CD4-positive, alpha-beta T cell treated with Interleukin-10 for 1 hour (primary cell): ENCODE measurements around the gene TLL1.

ENCODE experiments used
- DNase-seq: peaks from one replicate; pipeline ENCODE4 v3.0.0-alpha.2; 2020

TLL1 gene

DNA sequence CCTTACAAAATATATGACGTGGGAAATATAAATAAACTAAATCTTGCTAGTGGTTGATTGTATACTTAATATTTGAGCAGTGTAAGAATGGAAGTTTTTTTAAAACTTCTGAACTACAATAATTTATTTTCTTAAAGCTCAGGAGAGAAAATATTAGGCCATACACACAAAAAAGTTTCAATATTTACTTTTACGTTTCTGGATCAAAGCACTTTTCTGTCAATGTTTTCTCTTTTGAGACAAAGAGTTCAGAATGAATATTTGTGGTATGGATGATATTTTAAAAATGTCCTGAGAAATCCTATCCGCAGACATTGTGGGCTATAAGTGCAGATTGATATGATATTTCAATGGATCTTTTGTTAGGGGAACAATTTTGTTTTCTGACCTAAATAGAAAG is 109.9 kb downstream of the TLL1 start:
- DNase-seq, result no peak

DNA sequence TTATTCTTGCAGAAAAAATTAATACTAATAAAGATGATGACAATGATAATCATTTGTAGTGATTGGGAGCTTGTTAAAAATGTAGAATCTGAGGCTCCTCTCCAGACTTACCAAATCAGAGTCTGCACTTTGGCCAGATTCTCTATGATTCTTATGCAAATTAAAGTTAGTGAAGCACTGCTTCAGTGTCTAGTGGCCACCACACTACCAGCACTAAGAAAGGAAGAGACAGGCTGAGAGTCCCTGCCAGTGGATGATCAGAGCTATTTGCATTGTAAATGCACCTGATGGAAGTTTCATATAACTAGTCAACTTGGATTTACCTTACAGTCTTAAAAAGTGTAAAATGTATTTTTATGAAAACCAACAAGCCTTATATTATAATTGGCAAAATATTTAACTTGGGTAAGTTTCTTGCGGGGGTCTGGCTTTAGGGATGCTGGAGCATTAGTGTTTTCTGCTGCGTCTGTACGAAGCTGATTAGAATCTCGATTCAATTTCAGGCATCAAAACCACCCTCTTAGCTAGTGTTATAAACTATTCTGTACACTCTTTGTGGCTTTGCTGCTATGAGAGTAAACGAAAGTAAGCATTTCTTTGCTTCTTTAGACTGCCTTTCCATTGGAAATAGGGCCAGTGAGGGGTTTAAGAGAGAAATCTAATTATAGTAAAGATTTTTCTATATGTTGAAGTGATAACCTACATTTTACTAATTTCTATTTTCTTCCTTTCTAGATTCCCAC is 114.1 kb downstream of the TLL1 start:
- DNase-seq, result no peak

DNA sequence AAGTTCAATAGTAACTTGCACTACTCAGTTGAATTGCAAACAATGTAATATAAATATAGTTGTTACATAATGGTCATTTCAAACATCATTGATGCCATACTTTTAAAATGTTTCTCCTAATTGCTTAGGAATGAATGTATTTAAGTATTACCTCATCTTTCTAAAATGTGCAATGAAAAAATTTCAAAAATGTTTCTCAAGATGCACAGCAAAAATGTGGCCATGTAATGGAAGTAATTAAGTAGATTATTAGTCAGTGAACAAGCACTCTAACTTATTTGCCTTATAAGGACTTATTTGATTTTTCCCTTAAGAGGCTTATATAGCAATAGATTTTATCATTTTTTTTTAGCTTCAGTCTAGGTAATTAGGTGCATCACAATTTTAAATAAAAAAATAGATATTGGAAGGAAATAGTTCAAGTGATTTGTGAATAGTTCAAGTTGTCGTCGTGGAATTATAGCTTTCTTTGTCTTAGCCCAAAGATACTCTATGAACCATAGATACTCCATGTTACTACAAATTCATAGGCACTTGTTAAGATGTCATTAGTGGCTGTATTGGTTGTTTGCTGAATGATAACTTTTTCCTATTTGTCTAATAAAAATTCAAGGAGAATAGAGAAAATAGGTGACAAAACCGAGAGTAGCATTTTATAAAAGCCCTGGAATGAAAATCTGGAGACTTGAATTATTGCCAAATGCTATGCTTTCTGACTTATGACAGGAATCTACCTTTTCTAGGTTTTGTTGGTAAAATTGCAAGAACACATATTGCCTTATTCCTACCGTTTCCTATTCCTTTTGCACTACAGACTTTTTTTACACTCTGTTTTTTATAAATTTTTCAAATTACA is 118.5 kb downstream of the TLL1 start:
- no peak for DNase-seq

DNA sequence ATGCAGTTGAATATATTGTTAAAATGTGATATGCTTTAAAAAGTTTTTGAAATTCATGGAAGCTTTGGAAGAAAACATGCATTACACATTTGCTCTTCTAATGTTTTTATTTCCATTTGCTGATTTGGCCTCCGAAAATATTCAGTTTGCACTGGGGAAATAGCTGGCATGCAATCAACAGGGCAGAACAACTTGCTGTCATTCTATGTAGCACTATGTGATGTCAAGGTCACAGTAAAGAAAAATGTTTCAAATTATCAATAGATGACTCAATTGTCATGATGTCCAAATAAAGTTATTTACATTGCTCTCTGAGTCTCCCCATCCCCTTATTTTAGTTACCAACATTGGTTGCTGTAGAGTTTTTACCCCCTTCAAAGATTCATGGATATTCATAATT is 119.2 kb downstream of the TLL1 start:
- DNase-seq, result no peak

DNA sequence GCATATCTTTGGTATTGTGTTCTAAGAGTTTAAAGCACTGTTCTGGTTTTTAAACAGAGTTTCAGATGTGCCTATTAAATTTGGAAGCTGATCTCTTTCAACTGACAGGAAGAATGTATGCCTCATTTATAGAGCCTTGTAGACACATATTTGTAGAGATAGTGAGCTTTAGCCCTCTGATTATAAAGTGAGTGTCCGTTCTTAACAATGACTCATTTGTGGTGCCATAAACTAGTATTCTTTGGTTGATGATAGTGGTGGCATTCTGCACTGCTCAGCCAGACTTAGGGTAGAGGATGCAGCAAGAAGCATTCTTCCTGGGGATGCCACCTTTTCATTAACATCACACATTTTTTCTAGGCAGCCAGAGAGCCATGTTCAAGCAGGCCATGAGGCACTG is 121.7 kb downstream of the TLL1 start:
- no peak for DNase-seq

DNA sequence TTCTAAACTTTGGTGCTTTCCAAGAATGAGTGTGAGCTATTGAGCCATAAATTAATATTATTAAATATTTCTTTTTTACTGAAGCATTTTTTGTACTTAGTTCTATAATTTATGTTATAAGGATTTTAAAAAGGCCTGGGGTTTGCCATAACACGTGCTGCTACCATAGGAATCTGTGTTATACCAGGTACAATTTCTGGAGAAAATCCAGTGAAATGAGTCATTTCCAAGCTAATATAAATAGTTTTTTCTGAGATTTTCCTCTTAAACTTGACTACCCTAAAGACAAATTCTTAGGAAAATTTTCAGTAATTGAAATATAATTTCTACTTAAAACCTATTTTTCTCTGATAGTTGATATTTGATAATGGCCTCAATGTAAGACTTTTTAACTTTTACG is 130.8 kb downstream of the TLL1 start:
- DNase-seq, result no peak

DNA sequence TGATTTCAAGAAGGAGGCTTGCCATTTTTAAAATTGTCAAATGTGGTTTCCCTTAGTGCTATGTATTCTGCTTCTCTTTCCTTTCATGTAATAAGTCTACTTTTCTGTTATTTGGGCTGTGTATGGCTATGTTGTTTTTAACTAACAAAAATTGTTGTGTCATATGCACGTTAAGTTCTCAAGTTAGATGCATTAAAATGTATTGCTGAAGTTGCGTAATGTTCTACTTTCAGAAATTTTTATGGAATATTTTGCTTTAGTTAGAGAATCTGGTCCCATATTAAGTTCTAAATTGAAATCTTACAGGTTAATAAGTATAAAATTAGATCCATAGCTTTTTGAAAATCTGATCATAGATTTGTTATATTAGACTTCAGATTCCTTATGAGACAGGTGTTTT is 133.2 kb downstream of the TLL1 start:
- no peak for DNase-seq

DNA sequence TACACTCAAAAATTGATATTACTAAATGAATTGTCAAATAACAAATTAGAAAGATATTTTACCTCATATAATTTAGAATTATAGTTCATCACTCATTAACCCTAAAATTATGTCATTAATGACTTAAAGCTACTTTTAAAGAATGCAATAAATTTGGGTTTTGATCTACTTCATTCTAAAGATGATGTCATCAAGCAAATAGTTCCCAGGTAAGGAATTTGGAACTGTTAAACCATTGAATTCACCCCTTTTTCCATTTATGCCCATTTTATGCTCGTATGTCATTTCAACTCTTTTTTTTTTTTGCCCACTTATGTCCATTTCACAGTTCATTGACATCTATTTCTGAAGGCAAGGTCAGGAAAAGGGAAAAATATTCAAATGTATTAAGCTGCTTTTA is 135.5 kb downstream of the TLL1 start:
- no peak for DNase-seq

DNA sequence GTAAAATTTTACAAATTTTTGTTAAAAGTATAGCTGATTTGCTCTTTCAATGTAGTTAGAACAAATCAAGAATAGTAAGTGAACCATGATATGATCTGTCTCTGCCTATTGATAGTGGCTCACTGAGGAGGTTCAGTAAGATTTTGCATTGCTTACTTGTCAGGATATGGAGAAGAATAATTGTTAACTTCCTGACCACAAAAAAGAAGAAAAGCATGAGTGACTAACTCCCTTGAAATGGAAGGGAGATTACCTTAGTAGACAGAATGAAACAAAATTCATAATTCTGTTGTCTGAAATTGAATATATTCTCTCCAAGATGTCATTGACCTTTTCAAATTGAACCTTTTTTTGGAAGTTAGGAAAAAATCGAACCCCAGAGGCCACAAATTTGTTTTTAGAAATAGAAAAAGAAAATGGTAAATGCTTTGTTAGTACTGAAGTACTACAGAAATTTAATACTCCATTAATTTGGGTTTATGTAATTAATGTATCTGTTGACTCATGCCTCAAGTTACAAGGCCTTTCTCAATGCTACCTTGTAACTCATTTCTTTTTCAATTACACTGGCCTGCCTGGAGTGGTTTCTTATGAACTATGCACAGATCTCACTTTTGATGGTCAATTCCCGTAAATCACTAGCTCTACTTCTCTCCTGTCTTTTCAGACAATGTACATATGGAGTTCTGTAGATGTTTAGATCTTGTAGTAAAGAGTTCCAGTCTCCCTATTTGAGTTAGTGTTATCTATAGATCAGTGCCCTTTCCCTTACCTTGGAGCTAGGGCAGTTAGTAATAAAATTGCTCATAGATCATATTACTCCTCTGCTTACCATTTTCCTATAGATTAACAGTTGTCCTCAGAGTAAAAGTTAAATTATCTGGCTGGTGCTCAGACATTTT is 139.3 kb downstream of the TLL1 start:
- no peak for DNase-seq

DNA sequence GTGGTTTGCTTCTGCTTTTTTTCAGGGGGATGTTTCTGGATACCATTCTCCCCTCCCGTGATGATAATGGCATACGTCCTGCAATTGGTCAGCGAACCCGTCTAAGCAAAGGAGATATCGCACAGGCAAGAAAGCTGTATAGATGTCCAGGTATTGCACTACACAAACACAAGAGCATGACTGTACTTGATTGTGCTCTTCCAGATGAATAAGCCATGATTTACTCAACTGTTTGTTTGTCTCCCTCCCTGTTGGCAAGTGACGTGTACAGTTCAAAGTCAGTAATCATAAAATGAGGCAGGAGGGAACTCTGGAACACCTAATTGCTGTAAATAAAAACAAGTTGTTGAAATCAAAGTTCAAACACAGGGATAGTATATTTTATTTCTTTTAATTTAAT is 141.4 kb downstream of the TLL1 start:
- DNase-seq, result no peak

DNA sequence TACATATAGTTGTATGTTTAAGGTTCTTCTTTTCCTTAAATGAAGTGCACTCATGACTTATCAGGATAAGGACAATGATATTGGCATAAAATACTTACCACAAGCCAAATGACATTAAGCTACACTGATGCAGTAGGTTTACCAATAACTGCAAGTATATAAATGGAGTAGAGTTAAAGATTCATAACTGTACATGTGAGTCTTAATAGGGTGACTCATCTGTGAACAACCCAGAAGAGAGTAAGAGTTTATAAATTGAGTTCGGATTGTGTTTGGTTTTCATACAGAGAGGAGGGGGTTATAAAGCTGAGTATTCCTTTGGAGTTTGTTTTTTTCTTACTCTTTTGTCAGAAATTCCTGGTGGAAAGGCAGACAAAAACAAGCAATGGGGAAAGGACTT is 144.8 kb downstream of the TLL1 start:
- no peak for DNase-seq

DNA sequence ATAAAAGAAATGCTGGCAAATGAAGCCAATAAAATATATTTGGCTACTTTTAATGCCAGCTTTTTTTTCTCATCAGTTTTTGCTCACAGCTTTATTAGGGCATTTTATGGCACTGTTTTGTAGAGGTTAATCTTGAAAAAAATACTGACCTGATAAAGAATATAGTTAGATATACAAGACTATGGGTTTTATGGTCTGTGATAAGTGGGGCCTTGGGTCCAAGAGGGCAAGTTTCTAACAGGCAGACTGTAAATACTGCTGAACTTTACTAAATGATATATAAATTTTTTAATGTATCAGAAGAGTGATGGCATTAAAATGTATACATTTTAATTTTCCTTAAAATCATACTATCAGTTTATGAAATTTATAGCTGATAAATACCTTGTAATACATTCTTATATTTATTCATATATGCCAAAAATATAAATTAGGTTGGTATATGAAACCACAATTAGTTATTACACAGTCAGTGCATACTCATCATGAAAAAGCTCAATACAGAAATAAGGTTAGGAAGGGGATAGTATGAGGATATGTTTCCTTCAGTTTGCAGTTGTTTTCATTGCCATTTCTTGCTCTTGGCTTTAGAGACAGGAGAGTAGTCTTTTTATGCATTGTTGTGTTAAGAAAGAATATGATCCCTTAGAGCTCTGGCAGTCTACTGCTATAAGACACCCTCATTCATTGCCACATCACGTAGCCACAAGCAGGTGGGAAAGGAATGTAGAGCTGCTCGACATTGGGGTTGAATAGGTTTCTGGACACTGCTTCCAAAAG is 146.6 kb downstream of the TLL1 start:
- no peak for DNase-seq

DNA sequence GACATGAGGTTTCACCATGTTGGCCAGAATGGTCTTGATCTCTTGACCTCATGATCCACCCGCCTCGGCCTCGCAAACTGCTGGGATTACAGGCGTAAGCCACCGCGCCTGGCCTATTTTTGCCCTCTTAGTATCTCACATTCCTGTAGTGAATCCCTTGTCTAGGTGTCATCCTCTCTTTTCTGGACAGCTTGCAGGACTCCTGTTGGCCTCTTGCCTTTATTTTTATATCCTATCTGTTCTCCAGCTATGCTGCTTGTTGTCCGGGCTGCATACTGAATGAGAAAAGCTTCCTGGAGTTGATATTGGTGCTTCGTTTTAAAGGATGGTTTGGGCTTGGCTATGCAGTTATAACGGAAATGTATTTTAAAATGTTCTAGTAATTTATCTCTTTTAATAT is 148.6 kb downstream of the TLL1 start:
- DNase-seq, result no peak

DNA sequence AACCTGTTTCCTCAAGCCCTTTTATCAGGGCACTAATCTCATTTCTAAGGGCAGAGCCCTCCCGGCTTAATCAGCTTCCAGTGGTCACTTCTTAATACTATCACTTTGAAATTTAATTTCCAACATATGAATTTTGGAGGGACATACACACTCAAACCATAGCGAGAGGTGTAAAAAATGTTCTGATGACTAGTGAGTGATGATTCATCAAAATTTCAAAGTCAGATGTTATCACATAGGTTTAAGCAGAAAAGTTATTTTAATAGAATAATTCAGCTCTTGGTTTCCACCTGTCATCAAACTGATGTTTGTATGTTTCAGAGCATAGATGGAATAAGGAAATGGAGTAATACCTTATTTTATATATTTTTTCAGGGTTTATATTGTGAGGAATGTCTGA is 161.9 kb downstream of the TLL1 start:
- DNase-seq, result no peak

DNA sequence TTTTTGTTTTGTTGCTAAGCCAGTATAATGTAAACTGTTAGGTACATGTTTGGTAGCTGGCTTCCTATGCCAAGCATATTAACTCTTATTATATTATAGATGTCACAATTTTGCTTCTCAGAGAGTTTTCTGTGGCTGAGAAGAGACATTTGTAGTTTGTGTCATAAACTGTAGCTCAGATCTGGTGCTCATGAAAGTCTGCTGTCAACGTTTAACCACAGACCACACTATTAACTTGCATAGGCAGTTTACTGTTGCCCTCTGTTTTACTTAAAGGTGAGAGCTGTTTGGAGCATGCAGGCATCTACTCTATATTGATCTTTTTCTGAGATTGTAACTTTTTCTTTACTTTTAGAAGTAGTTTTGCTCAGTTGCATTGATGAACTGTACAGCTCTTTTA is 166.8 kb downstream of the TLL1 start:
- DNase-seq, result no peak

DNA sequence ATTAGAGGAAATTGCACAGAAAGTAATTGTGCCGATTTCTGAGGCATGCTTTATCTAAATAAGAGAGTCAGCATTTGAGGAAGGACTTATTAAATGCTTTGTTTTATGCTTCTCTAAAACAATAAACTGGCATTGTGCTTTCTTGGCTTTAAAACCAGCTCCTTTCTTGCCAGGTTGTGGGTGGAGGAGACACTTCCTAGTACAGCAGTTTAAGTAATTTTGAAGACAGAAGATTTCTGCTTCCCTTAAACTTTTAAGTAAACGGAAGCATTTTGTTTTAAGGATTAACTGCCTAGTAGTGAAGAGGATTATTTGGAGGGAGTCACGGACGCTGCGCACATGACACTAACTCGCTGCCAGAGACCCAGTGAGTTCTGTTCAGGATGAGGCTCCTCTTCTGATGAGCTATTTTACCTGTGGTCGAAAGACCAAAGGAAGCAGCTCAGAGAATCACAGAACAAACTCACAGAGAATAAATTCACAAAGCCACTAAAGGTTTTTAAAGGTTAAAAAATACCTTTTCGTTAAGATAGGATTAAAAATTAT is 169.5 kb downstream of the TLL1 start:
- DNase-seq, result no peak

DNA sequence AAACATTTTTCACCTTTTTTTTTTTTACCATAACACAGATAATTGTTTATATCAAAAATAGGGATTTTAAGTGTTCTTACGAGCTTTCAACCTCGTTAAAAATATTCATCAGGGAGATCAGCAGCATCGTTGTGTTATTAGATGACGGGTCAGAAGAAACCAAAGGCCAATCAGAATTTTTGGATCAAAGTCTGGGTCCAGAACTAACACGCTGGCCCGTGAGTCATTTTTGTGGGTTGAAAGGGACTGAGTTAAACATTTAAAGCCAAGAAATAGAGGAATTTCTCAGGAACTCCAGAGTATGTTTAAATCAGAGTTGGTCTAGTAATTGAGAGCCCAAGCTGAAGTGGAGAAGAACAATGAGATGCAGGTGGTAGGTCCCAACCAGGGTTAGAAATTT is 170.8 kb downstream of the TLL1 start:
- DNase-seq, result no peak

DNA sequence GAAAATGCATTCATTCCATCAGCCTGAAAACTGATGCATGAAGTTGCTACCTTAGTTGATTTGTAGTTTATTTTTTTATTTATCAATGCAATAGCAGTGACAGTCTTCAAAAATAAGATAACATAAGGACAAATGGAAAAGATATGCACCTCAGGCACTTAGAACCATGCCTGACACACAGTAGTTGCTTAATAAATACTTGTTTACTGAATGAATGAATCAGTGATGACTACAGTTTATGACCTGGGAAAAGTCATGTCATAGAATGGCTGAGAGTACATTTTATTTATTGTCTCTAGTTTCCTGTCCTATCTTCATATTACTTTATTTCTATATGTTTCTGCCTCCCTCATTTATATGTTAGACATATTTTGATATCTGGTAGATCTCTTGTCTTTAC is 171.8 kb downstream of the TLL1 start:
- DNase-seq, result no peak

DNA sequence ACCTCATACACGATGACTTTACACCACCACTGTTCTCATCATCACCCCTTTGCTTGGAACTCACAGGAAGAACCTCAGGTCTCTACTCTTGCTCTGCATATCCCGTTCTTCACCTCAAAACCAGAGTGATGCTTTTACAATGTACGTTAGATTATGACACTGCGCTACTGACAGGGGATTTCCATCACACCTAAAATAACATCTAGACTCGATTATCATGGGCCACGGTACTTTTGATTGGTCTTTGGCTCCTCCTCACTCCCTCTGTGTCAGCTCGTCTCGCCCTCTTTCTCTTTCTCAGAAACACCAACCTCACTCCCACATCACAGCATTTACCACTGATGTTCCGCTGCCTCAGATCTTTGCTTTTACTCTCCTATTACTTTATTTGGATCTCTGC is 172.4 kb downstream of the TLL1 start:
- peak; percentile 61 for DNase-seq

DNA sequence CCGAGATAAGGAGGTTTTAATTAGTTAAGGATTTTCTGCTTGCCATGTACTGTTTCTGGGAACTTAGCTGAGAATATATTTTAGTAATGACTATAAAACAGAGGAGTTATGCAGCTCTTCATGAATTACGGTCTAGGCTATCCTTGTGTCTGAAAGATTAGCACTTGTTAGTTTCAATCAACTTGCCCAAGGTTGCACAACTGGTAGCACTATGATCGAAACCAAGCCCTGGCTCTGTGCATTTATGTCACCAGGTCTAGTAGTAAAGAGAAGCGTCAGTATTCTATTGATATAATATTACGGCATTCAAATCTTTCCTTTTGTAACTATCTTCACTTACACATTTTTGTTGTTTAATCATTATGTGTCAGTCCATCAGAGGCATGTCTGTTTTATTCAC is 176.0 kb downstream of the TLL1 start:
- DNase-seq, result no peak

DNA sequence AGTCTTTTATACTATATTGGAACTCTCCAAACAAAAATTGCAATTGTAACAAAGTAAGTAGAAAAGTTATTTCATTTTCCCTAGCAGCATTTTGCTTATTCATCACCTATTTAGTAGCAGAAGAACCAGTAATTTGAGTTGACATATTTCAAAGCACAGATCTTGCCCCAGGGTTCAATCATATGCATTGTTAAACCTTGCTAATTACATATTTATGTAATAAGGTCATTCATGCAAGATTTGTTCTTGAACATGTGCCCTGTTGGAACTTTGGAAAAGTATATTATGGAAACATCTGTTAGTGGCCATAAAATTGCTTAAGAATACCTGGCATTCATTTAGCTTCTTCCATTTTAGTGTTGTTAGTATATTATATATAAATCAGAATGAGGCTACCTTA is 191.7 kb downstream of the TLL1 start:
- no peak for DNase-seq

DNA sequence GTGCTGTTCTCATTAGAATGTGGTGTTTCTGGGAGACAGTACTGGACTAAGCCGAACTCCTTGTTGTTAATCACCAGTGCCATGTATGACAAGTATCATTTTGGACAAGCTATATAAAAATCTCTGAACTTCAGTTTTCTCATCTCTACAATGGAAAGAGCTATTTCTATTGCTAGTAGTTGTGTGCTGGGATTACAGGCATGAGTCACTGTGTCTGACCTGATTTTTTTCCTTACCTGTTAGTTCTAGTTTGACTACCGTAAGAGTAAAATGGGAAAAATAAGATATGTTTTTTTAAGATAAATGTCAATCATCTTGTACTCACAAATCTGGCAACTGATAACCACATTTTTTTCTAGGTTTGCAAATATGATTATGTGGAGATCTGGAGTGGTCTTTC is 192.3 kb downstream of the TLL1 start:
- no peak for DNase-seq
